Uterus (tissue), 2 donors: ENCODE data around the gene EPB41L2.

ENCODE experiments used
- CTCF ChIP-seq, 4 experiments: fragments of 200-600 bp in 2 of 4; fragments of 450-650 bp in 2 of 4; sonication (generic) in 2 of 4; IDR thresholded peaks; one replicate each; pipeline ENCODE4 v1.5.1; 2016 to 2019; ENCODE audit warnings: antibody characterized with exemption in 4 of 4, mild to moderate bottlenecking in 2 of 4, moderate library complexity in 1 of 4
- POLR2A ChIP-seq, 2 donors: fragments of 450-650 bp; IDR thresholded peaks; one replicate each; pipeline ENCODE4 v1.6.1; 2016; ENCODE audit warnings: antibody characterized with exemption in 2 of 2, mild to moderate bottlenecking in 1 of 2, moderate library complexity in 1 of 2

- TF ChIP-seq CTCF (IDR thresholded peaks at IDR 0.05) (no peak), POLR2A (IDR thresholded peaks at IDR 0.05) (no peak)
Observed at GRCh38 chr6:130824978-130825694, 237.9 kb downstream of the EPB41L2 start.
